ENCODE data around the gene GREB1L. TPM values are rescaled to one million over a fixed set of nuclear protein-coding genes. Genes with fewer than 3 reads are reported as not detected.

GREB1L gene
- total and polyA plus RNA-seq, 9 of the 15 experiments (the other 6 are each of a cell fraction or from before 2014, with no cell fraction given), result 0.03 TPM; not detected in 8

- TF ChIP-seq BRCA1 (IDR thresholded peaks at IDR 0.05), result no peak
- TF ChIP-seq BRCA1 (CRISPR knock-in tag; IDR thresholded peaks at IDR 0.05), result no peak
- no peak for TF ChIP-seq STAG1 (CRISPR knock-in tag; IDR thresholded peaks at IDR 0.05; ENCODE audit: borderline replicate concordance)
Measured at GRCh38 chr18:21316296-21316695, 74.3 kb downstream of the GREB1L start (continued).

- no peak overlapping the region for H3K9ac ChIP-seq (ENCODE audit: insufficient read depth in 1 of 2, low read depth in 2 of 2, low read length in 2 of 2)
- ChIA-PET CTCF (ENCODE audit: low intra/inter-chr PET ratio) (no interaction called here), POLR2A (no interaction called here)
- H3K27me3 ChIP-seq (ENCODE audit: control insufficient read depth in 2 of 2, insufficient read depth in 2 of 2, low read length in 2 of 2), result peaks cover 0 to 5% of the 10 kb centered on the region in 2 experiments; a peak in 3 of 5 replicates
- intact Hi-C loops (cut with micrococcal nuclease), result no loop called here
- BruUV-seq (replicated peaks), result no TSS peak
- no peaks in the 10 kb centered on the region for H3K9me1 ChIP-seq (ENCODE audit: control insufficient read depth, insufficient read depth, low read length)
- no peak for TF ChIP-seq ZC3H11A (IDR thresholded peaks at IDR 0.05; ENCODE audit: low read depth, low read length)
- no peaks in the 10 kb centered on the region for H3K36me3 ChIP-seq (ENCODE audit: control insufficient read depth, insufficient read depth, low read length)
- H4K20me1 ChIP-seq (replicated peaks; ENCODE audit: control insufficient read depth, insufficient read depth, low read length), result no peaks in the 10 kb centered on the region; the same call in 1 of the 2 replicates
- no peak for ATAC-seq
- no peaks in the 10 kb centered on the region for H3K4me1 ChIP-seq (replicated peaks in 1 of 2; ENCODE audit: control insufficient read depth in 2 of 2, insufficient read depth in 2 of 2, low read length in 2 of 2)
- H3K4me3 ChIP-seq, result no peak overlapping the region
- H2AFZ ChIP-seq (ENCODE audit: low read depth, low read length), result no peak overlapping the region
- FAIRE-seq, result no peak
- H3K9me3 ChIP-seq (replicated peaks; ENCODE audit: control insufficient read depth, insufficient read depth, low read depth, low read length), result no peaks in the 10 kb centered on the region
- WGBS (ENCODE audit: insufficient coverage, low coverage, missing lambda C conversion rate), result 0% methylated on average over 3 of the region's 3 CpGs
- DNase-seq (ENCODE audit: extremely low read depth in 1 of 4, low spot score in 3 of 4), result no peak
- no peak overlapping the region for H3K4me2 ChIP-seq (ENCODE audit: insufficient read depth, low read length)
- no peaks in the 10 kb centered on the region for H3K79me2 ChIP-seq (ENCODE audit: control insufficient read depth, insufficient read depth, low read length)
- H3K27ac ChIP-seq (ENCODE audit: extremely low read depth, low read depth, low read length), result no peak overlapping the region
- in situ Hi-C loops (cut with MboI), result no loop called here
Measured at GRCh38 chr18:21321711-21322110, 79.7 kb downstream of the GREB1L start.

GRCh38 chr18:21327101-21327500 lies 85.1 kb downstream of the GREB1L start:
- H3K4me1 ChIP-seq (replicated peaks in 1 of 2; ENCODE audit: control insufficient read depth in 2 of 2, insufficient read depth in 2 of 2, low read length in 2 of 2), result no peaks in the 10 kb centered on the region; a peak in 1 of 5 replicates
- FAIRE-seq (no peak), DNase-seq (ENCODE audit: extremely low read depth in 1 of 4, low spot score in 3 of 4) (no peak), ATAC-seq (no peak)
- 7% methylated on average over 3 of the region's 3 CpGs for WGBS (ENCODE audit: insufficient coverage, low coverage, missing lambda C conversion rate)
- H3K9me3 ChIP-seq (replicated peaks; ENCODE audit: control insufficient read depth, insufficient read depth, low read depth, low read length), result no peaks in the 10 kb centered on the region
- no peak overlapping the region for H3K4me2 ChIP-seq (ENCODE audit: insufficient read depth, low read length)
- no peak overlapping the region for H2AFZ ChIP-seq (ENCODE audit: low read depth, low read length)
- ChIA-PET POLR2A (no interaction called here), CTCF (ENCODE audit: low intra/inter-chr PET ratio) (no interaction called here)
- H3K27me3 ChIP-seq (ENCODE audit: control insufficient read depth in 2 of 2, insufficient read depth in 2 of 2, low read length in 2 of 2), result no peaks in the 10 kb centered on the region; a peak in 1 of 5 replicates
- intact Hi-C loops (cut with micrococcal nuclease), result no loop called here
- no peak overlapping the region for H3K27ac ChIP-seq (ENCODE audit: extremely low read depth, low read depth, low read length)
- BruUV-seq (replicated peaks), result no TSS peak
- no peaks in the 10 kb centered on the region for H3K79me2 ChIP-seq (ENCODE audit: control insufficient read depth, insufficient read depth, low read length)
- no peaks in the 10 kb centered on the region for H3K9me1 ChIP-seq (ENCODE audit: control insufficient read depth, insufficient read depth, low read length)
- no peak overlapping the region for H3K9ac ChIP-seq (ENCODE audit: insufficient read depth in 1 of 2, low read depth in 2 of 2, low read length in 2 of 2)
- in situ Hi-C loops (cut with MboI), result no loop called here
- no peaks in the 10 kb centered on the region for H4K20me1 ChIP-seq (replicated peaks; ENCODE audit: control insufficient read depth, insufficient read depth, low read length)
- H3K36me3 ChIP-seq (ENCODE audit: control insufficient read depth, insufficient read depth, low read length), result no peaks in the 10 kb centered on the region
- no peak overlapping the region for H3K4me3 ChIP-seq
- no peak for TF ChIP-seq PHTF2 (CRISPR knock-in tag; IDR thresholded peaks at IDR 0.05)
- no peak for TF ChIP-seq ZNF23 (CRISPR knock-in tag; IDR thresholded peaks at IDR 0.05)
- no peak for TF ChIP-seq E2F3 (CRISPR knock-in tag; IDR thresholded peaks at IDR 0.05)
- TF ChIP-seq FOXJ2 (tag; IDR thresholded peaks at IDR 0.05), result no peak
- TF ChIP-seq DIDO1 (tag; IDR thresholded peaks at IDR 0.05; ENCODE audit: low read depth), result no peak
